Muscle layer of duodenum (tissue), 2 donors: ENCODE measurements around the gene SYNRG.

Experiments used
- H3K27ac ChIP-seq: one replicate; pipeline ENCODE4 v1.7.0; 2013; ENCODE audit warnings: mild to moderate bottlenecking, low read length
- H3K27me3 ChIP-seq: one replicate; pipeline ENCODE4 v1.7.0; 2013; ENCODE audit warnings: low read depth, mild to moderate bottlenecking, control low read depth, low read length
- H3K36me3 ChIP-seq, 2 donors: one replicate each; pipeline ENCODE4 v1.7.0; 2013; ENCODE audit warnings: low read length in 2 of 2, control low read depth in 1 of 2, mild to moderate bottlenecking in 1 of 2; ENCODE audit not compliant: insufficient read depth in 2 of 2, control insufficient read depth in 1 of 2
- H3K4me1 ChIP-seq, 2 donors: one replicate each; pipeline ENCODE4 v1.7.0; 2013; ENCODE audit warnings: low read length in 2 of 2, mild to moderate bottlenecking in 2 of 2, control low read depth in 1 of 2, moderate library complexity in 1 of 2; ENCODE audit not compliant: insufficient read depth in 2 of 2, control insufficient read depth in 1 of 2
- H3K4me3 ChIP-seq, 2 donors: one replicate each; pipeline ENCODE4 v1.7.0; 2013; ENCODE audit warnings: low read length in 2 of 2, low read depth in 1 of 2, mild to moderate bottlenecking in 1 of 2
- H3K9me3 ChIP-seq, 2 donors: one replicate each; pipeline ENCODE4 v1.7.0; 2013; ENCODE audit warnings: low read length in 2 of 2, control low read depth in 1 of 2, mild to moderate bottlenecking in 1 of 2; ENCODE audit not compliant: control insufficient read depth in 1 of 2
- donor health status: healthy.

The SYNRG gene

DNA sequence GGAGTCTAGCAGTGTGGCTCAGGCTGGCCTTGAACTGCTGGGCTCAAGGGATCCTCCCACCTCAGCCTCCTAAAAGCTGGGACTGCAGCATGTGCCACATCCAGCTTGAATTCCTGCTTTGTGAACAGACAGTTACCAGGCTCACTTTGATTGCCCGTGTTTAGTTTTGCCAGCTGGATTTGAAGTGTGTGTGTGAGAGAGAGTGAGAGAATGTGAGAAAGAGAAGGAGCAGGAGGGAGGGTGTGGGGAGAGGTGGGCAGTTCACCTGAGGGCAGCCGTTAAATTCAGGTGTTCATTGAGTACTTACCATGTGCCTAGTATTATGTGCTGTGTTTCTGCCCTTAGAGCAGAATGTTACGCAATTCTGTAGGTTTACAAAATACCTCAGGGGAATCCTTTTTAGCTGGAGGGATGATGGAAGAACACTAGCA, 114.8 kb downstream of the SYNRG start:
- Histone ChIP-seq H3K4me3 (no peak overlapping the region), H3K27ac (no peak overlapping the region), H3K27me3 (no peaks in the 10 kb centered on the region), H3K9me3 (no peaks in the 10 kb centered on the region), H3K36me3 (no peaks in the 10 kb centered on the region), H3K4me1 (peaks cover 5 to 31% of the 10 kb centered on the region in 2 donors)

GRCh38 chr17:37493249-37494027, 115.8 kb downstream of the SYNRG start:
- Histone ChIP-seq H3K9me3 (no peaks in the 10 kb centered on the region), H3K36me3 (peaks cover 0 to 4% of the 10 kb centered on the region in 2 donors), H3K27ac (peak overlapping the region; percentile 36), H3K27me3 (no peaks in the 10 kb centered on the region), H3K4me3 (no peak overlapping the region), H3K4me1 (peaks cover 5 to 31% of the 10 kb centered on the region in 2 donors)

DNA sequence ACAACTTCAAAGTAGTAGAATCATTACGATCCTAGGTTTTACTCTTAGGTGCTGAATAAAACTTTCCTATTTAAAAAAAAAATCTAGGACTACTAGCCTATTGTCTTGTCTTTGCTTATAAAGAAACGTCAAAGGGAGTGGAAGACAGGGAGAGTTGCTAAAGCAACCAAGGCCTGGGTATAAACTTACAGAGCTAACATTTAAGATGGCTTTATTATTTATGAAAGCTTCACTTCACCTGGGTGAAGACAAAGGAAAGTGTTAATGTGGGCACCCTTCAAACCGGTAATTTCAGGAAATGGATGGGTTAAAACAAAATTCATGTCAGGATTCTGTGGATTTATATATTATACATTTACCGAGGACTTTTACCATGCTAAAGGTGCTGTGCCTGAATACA, 117.1 kb downstream of the SYNRG start:
- Histone ChIP-seq H3K9me3 (no peaks in the 10 kb centered on the region), H3K27me3 (no peaks in the 10 kb centered on the region), H3K4me1 (peaks cover 5 to 37% of the 10 kb centered on the region in 2 donors), H3K4me3 (peak overlapping the region; percentile 61 to 84), H3K36me3 (peaks cover 0 to 5% of the 10 kb centered on the region in 2 donors), H3K27ac (peak overlapping the region; percentile 74)

GRCh38 chr17:37490638-37491614, 118.3 kb downstream of the SYNRG start:
- H3K27ac ChIP-seq = peak overlapping the region; percentile 74
- peaks cover 0 to 5% of the 10 kb centered on the region in 2 donors for H3K36me3 ChIP-seq
- H3K27me3 ChIP-seq = no peaks in the 10 kb centered on the region
- H3K9me3 ChIP-seq = no peaks in the 10 kb centered on the region
- peak overlapping the region; percentile 61 to 84 for H3K4me3 ChIP-seq
- H3K4me1 ChIP-seq = peaks cover 5 to 37% of the 10 kb centered on the region in 2 donors

GRCh38 chr17:37490022-37490587, 119.1 kb downstream of the SYNRG start:
- H3K9me3 ChIP-seq = no peaks in the 10 kb centered on the region
- H3K4me3 ChIP-seq = peak overlapping the region; percentile 61 to 84
- H3K36me3 ChIP-seq = peaks cover 0 to 5% of the 10 kb centered on the region in 2 donors
- H3K27ac ChIP-seq = peak overlapping the region; percentile 74
- no peaks in the 10 kb centered on the region for H3K27me3 ChIP-seq
- peaks cover 5 to 37% of the 10 kb centered on the region in 2 donors for H3K4me1 ChIP-seq

- Histone ChIP-seq H3K27me3 (no peaks in the 10 kb centered on the region), H3K9me3 (no peaks in the 10 kb centered on the region), H3K4me3 (peak within 1 kb of the TSS; percentile 77 to 87), H3K36me3 (peaks cover 0 to 5% of the 10 kb centered on the region in 2 donors), H3K27ac (peak within 1 kb of the TSS; percentile 74), H3K4me1 (peaks cover 5 to 37% of the 10 kb centered on the region in 2 donors)
Observed at GRCh38 chr17:37489197-37490001, 119.8 kb downstream of the SYNRG start, which contains the start of gene DUSP14. DUSP14 (plus strand) TSS chr17:37489891; CDS start chr17:37512273, 22,382 bp downstream.

GRCh38 chr17:37488607-37489196, 120.5 kb downstream of the SYNRG start:
- Histone ChIP-seq H3K27ac (peak overlapping the region; percentile 47), H3K27me3 (no peaks in the 10 kb centered on the region), H3K36me3 (peaks cover 0 to 5% of the 10 kb centered on the region in 2 donors), H3K4me3 (peak overlapping the region; percentile 77 to 87), H3K9me3 (no peaks in the 10 kb centered on the region), H3K4me1 (peaks cover 5 to 41% of the 10 kb centered on the region in 2 donors)

- peaks cover 5 to 47% of the 10 kb centered on the region in 2 donors for H3K4me1 ChIP-seq
- no peaks in the 10 kb centered on the region for H3K27me3 ChIP-seq
- H3K36me3 ChIP-seq = peaks cover 0 to 5% of the 10 kb centered on the region in 2 donors
- H3K9me3 ChIP-seq = no peaks in the 10 kb centered on the region
- peak overlapping the region; percentile 47 for H3K27ac ChIP-seq
- peak overlapping the region; percentile 77 to 87 for H3K4me3 ChIP-seq
Observed at GRCh38 chr17:37488009-37488604, 121.1 kb downstream of the SYNRG start.

- peaks cover 0 to 5% of the 10 kb centered on the region in 2 donors for H3K36me3 ChIP-seq
Observed at GRCh38 chr17:37485938-37486570, 123.2 kb downstream of the SYNRG start.

More at GRCh38 chr17:37485938-37486570, 123.2 kb downstream of the SYNRG start:
- Histone ChIP-seq H3K4me3 (no peak overlapping the region), H3K27ac (no peak overlapping the region), H3K4me1 (peaks cover 3 to 31% of the 10 kb centered on the region in 2 donors), H3K27me3 (no peaks in the 10 kb centered on the region), H3K9me3 (no peaks in the 10 kb centered on the region)
